GM21717 (cell line): ENCODE results near the gene MICAL3.

Source experiments
- ATAC-seq: cut with Tn5 transposase; IDR thresholded peaks from one replicate; pipeline ENCODE4 v1.9.1; 2021; ENCODE audit warnings: mild to moderate bottlenecking, moderate library complexity; ENCODE audit not compliant: unreplicated experiment

MICAL3 gene

DNA sequence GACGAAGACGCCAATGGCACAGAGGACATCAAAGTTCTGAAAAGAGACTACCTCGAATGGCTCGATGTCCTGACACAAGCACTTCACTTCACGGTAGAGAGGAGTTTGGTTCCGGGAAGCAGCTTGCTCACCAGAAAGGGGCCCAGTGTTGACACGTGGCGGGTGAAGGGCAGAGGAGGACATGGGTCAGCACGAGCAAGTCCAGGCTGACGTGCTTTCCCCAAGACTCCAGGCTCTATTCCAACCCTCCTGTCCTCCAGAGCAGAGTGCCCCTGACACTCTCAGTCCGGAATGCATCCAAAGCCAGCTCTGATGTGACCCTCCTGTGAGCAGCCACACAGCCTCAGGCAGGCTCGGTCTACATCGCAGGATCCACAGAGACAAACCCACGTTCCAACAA, 172.6 kb downstream of the MICAL3 start:
- no peak for ATAC-seq

DNA sequence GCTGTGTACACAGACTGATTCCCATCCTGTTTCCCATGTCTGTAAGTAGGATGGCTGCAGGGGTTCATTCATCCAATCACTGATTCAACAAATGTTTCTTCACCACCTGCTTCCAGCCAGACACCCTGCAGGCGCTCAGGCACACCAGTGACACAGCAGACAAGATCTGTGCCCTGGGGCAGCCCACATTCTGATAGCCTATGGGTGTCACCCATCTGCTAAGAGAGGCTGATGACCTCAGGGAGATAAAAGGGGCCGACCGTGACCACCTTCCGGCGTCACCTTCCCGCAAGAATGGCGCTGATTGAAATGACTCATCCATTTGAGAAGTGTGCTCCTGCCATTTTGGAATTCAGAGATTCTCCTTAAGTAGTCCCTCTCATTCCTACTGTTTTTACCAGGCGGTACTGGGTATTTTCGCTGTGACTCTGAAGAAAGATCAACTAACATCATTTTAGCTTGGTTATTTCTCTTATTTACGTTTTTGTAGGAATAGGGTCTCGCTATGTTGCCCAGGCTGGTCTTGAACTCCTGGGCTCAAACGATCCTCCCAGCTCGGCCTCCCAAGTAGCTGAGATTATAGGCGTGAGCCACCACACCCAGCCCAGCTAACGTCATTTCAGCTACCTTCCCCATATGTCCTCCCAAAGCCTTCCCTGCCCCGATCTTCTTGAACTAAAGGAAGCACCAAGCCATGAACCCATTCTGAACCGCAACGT, 176.8 kb downstream of the MICAL3 start:
- ATAC-seq, result no peak

- ATAC-seq, result no peak
These were observed 177.9 kb downstream of the MICAL3 start for GRCh38 chr22:17846326-17846992.

- no peak for ATAC-seq
These were observed 178.6 kb downstream of the MICAL3 start for GRCh38 chr22:17845790-17846189.

DNA sequence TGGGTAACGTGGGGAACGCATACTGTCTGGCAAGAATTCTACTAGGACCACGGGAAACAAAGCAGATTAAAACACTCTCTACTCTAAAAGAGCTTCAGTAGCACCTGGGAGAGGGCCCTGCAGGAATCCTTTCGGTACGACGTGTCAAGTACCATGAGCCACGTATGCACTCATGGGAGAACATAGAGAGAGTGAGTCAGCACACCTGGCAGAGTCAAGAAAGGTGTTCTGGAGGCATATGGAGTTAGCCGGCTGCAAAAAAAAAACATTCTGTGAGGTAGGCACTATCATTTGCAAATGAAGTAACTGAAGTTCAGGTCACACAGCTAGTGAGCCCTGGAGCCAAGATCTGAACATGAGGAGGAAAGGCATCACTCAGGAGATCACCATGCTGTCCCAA, 179.0 kb downstream of the MICAL3 start:
- no peak for ATAC-seq

DNA sequence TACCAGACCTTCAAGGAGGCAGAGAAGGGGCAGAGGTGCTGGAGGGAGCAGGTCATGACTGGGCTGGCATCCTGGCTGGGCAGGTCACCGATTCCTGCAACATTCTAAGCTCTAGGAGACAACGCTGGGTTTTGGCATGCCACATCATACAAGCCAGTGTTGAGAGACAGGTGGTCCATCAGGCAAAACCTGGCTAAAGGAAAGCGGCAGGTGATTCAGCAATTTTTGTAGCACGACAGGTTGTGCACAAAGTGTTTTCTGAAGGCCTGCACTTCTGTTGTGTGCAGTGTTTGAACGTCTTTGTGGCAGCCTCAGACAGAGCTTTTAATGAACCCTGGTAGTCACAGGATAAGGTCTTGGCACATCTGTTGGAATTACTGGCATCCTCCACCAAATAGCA, 180.2 kb downstream of the MICAL3 start:
- ATAC-seq, result no peak

- ATAC-seq, result no peak
These were observed 182.0 kb downstream of the MICAL3 start for GRCh38 chr22:17842386-17842785.

- ATAC-seq, result no peak
These were observed 182.5 kb downstream of the MICAL3 start for GRCh38 chr22:17841836-17842235.

GRCh38 chr22:17838180-17838865, 186.0 kb downstream of the MICAL3 start:
- no peak for ATAC-seq

DNA sequence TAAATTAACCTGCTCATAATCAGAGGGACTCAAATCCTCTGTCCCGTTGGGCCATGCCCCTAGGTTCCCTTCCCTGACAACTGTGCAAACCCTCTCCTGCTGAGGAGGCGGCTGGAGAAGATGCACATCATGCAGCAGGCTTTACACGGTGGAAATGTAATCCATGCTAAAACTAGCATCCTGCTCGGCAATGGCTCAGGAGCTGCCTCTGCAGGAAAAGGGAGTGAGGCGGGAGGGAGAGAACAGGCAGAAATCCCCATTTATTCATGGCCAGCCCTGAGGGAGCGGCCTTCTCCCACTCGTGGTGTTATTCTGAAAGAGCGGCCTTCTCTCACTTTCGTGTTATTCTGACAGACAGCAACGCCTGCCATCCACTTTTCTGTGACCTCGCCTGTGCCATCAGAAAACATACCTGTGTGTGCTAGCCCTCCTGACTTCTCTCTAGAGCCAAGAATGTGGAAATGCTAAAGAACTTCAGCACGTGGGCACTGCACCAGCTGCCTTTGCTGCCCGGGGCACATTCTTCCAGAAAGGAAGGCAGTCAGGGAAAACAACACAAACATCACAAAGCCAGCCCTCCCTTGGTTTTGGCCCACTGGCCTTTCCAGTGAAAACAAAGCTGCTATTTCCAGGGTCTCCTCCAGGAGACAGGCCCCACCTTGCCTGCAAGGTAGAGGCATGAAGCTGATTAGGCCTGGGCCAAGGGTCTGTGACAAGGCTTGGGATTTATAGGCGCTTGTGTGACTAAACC, 187.2 kb downstream of the MICAL3 start:
- ATAC-seq, result no peak

GRCh38 chr22:17835256-17835655, 189.1 kb downstream of the MICAL3 start:
- no peak for ATAC-seq

GRCh38 chr22:17833489-17833888, 190.9 kb downstream of the MICAL3 start:
- ATAC-seq, result no peak

- ATAC-seq, result no peak
These were observed 191.7 kb downstream of the MICAL3 start for GRCh38 chr22:17832665-17833064.

GRCh38 chr22:17831501-17832251, 192.7 kb downstream of the MICAL3 start:
- ATAC-seq, result no peak

DNA sequence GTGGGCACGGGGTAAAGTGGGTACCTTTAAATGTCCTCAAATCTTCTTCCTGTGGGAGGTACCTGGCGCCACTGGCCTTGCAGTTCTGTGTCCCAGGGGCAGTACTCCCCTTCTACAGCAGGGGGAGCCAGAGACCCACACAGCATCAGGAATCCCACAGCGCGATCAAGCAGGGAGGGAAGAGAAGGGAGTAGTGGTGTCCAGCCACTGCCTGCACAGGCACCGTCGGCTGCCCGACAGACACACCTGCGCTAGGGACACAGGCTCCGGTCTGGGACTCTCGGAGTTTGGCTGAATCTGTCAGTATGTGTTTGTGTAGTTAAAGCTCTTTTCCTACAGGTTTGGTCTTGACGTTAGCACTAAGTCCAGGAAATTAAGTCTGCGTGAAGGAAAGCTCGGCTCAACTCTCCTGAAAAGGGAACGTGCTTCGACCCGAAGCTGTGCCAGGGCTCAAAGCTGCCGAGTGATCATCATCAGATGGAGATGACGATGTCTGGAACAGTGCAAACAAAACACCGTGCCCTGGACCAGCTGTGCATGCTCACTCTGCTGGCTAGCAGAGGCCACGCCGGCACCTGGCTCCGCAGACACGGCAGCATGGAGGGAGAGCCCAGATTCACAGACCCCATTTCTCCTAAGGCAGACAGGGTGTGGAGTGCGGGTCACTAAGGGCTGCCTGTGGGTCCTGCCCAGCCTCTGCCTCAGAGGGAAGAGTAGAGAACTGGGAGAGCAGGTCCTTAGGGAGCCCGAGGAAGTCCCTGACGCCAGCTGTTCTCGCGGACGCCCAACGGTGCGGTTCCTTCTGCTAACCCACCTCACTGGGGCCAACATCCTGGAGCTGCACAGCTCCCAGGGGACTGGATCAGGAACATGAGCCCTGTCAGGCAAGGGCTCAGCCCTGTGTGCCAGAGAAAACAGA, 194.1 kb downstream of the MICAL3 start:
- no peak for ATAC-seq

GRCh38 chr22:17829695-17830042, 194.7 kb downstream of the MICAL3 start:
- ATAC-seq, result no peak

- no peak for ATAC-seq
These were observed 195.8 kb downstream of the MICAL3 start for GRCh38 chr22:17828502-17829080.

DNA sequence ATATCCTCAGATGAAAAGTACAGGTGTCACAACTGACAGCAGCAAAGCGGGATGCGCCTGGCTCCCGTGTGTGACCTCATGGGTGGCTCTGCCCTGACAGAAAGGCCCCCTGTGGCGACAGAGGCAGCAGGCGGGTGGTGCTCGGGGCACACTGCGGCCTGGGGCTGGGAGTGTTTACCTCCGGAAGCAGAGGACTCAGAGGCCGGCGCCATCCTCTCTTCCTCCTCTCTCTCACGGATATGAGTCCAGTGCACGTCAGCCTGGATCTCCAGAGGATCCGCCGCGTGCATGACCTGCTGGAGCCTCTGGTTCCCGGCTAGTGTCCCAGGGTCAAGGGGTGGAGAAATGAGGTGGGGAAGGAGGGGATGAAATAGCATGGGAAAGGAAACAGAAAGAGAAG, 196.9 kb downstream of the MICAL3 start:
- ATAC-seq, result no peak

DNA sequence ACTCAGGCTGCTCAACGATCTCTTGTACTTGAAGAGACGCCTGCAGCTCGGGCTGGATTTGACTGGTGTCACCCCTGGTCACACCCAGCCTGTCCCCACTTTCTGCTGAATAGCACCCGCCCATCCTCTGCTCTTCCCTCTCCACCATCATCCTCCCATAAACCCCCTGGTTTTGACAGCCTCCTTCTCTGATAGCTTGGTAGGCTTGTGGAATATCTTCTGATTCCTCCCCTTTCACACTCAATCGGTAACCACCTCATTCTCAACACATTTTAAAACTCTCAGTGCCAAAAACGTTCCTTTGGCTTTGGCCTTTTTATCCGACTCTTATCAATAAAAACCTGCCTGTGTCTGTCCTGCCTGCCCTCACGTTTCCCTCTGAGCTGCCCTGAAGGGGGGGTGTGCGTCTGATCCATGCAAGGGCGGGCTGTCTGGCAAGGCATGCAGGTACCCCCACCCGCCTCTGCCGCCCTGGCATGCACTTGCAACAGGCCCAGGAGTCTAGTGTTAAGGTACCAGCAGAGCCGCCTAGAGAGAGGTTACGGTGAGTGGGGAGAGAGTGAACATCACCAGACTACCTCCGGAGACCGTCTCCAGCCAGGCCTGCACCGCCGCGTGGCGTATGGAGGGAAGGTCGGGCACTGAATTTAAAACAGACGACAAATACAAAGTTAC, 198.3 kb downstream of the MICAL3 start:
- no peak for ATAC-seq
